ENCODE results near the gene FKBP15.
"Not testable (repeated sequence)": the region's sequence is repeated elsewhere in the genome, so short reads cannot be mapped to it uniquely, and the experiment has no call there.

The FKBP15 gene

DNA sequence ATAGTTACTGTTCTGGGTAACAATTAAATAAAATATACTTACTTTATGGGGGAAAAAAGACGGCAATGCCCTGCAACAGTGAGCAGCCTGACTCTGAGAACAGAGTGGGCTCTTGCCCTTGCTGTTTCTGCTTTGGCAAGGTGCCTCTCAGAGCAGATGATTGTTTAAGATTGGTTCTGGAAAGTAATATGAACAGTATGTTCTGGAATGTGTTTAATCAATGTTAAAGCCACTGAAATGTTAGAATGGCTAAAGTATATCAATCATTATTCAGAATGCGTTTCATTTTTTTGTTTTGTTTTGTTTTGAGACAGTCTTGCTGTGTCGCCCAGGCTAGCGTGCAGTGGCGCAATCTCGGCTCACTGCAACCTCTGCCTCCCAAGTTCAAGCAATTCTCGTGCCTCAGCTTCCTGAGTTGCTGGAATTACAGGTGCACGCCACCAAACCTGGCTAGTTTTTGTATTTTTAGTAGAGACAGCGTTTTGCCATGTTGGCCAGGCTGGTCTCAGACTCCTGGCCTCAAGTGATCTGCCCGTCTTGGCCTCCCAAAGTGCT is 14.7 kb upstream of the FKBP15 start:
- not testable (repeated sequence) for DNase-seq (ENCODE audit: low read depth)

DNA sequence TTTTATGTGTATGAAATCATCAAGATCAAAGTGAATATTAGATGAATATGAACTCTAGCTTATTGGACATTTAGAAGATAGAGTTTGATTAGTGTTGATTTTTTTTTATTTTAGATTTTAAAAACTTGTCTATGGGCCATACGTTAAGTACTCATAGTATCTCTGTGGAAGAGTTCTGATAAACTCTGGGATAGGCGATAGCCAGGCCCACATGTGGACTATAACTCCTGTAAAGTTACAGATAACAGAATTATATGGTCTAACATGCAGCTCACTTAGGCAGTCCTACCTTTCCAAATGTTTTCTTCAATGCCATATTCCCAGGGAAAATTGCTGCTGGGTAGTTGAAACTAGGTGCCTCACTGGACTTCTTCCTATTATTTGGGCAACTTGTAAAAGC is 10.6 kb upstream of the FKBP15 start:
- DNase-seq (ENCODE audit: low read depth) = no peak

DNA sequence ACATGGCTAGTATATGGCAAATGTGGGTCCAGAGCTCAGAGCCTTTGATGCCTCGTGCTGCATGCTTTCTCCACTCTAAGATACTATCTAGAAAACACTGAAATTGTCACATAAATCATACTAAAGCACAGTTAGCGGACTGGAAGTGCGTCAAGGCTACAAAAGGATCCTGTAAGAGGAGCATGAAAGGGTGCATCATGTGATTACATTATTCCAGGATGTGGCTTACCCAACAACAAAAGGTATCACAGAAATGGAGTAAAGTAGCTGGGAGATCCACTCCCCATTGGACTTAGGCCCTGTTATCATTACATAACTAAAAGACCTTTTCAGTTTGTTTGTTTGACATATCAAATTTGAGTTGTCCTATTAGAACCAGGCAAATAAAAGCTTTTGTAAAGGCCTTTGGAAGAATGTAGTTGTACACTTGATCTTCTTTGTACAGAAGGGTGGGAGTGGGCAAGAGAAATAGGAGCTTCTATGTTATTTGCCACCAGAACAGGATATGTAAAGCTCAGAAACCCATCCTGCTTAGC is 7.1 kb upstream of the FKBP15 start:
- DNase-seq (ENCODE audit: low read depth) = no peak

- no peak for DNase-seq (ENCODE audit: low read depth)
These were observed 6.4 kb upstream of the FKBP15 start for GRCh38 chr9:113227436-113227835.

DNA sequence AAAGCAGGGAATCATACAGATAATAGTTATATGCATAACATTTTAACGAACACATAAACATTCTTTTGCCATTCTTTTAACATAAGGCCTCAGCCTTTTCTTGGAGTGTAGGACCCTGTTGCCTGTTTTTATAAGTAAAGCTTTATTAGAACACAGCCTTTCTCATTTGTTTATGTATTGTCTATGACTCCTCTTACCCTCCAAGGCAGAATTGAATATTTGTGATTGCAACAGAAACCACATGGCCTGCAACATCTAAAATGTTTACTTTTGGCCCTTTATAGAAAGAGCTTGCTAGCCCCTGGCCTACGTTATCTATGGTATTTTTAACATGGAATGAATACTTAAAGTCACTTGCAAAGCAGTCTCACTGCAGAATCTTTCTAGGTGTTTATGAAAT is 2.9 kb upstream of the FKBP15 start:
- no peak for DNase-seq (ENCODE audit: low read depth)

GRCh38 chr9:113222482-113222841 is 1.4 kb upstream of the FKBP15 start:
- DNase-seq (ENCODE audit: low read depth) = no peak

DNA sequence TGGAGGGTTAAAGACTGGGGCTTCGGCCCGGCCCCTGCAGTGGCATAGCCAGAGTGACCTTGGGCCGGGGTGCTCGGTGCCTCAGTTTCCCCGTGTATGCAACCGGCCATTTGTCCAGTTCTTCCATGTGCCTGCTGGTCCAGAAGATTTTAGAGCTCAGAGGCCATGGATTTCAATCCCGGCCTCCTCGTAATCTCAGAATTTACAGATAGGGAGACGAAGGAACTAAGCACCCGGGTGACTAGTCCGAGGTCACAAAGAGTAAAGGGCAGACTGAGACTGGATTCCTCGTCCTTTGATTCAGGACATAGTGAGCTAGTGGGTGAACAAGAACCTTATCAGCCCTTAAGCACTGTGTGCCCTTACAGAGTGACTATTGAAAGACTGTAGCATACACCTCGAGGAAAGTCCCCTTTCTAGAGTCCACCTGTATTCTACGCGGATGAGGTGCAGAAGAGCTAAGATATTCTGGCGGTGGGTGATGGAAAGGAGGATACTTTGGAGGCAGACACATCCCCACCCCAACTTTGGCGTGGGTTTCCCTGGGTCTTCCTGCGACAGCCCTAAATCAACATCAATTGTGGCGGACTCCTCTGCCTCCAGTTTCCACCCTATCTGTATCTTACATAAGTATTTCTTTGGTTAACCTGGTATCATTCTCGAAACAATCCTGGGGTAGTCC is 864 bp upstream of the FKBP15 start:
- DNase-seq (ENCODE audit: low read depth) = no peak

DNA sequence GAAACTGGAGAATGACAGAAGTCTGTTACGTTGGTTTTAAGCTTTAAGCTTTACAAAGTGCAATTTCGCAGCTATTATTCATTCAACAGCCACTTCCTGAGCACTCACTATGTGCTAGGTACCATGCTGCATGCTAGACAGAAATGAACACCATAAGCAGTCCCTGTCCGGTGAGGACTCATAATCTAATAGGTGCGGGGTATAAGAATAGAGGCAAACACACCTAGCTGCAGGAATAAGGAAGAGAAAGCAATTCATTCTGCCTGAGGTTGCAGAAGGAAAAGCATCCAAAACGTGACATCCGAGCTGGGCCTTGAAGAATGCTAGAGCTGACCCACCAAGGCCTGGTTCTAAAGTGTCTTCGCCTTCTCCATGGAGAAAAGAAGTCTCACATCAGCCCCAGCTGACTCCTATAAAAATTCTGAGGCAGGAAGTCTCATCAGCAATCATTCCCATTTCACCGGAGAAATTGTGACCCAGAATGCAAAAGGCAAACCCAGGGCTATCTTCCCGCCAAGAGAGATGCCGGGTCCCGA is 542 bp downstream of the FKBP15 start:
- no peak for DNase-seq (ENCODE audit: low read depth)

- no peak for DNase-seq (ENCODE audit: low read depth)
These were observed 1.1 kb downstream of the FKBP15 start for GRCh38 chr9:113219969-113220368.

- no peak for DNase-seq (ENCODE audit: low read depth)
These were observed 1.7 kb downstream of the FKBP15 start for GRCh38 chr9:113219186-113219936.

- no peak for DNase-seq (ENCODE audit: low read depth)
These were observed 4.7 kb downstream of the FKBP15 start for GRCh38 chr9:113216406-113216805.

DNA sequence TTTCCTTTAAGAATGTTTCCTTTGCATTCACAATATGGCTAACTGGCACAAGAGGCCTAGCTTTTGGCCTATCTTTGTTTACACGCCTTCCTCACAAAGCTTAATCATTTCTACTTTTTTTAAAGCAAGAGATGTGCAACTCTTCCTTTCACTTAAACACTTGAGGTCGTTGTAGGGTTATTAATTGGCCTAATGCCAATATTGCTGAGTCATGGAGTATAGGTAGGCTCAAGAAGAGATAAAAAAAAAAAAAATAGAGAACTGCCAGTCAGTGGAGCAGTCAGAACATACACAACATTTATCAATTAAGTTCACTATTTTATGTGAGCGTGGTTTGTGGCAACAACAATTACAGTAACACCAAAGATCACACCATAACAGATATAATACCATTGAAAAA is 5.9 kb downstream of the FKBP15 start:
- no peak for DNase-seq (ENCODE audit: low read depth)

DNA sequence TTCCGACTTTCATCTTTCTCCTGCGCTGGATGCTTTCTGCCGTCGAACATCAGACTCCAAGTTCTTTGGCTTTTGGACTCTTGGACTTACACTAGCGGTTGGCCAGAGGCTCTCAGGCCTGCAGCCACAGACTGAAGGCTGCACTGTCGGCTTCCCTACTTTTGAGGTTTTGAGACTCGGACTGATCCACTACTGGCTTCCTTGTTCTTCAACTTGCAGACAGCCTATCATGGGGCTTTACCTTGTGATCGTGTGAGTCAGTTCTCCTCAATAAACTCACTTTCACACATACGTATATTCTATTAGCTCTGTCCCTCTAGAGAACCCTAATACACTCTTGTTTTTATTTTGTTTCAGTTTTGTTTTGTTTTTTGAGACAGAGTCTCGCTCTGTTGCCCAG is 10.3 kb downstream of the FKBP15 start:
- DNase-seq (ENCODE audit: low read depth) = no peak

DNA sequence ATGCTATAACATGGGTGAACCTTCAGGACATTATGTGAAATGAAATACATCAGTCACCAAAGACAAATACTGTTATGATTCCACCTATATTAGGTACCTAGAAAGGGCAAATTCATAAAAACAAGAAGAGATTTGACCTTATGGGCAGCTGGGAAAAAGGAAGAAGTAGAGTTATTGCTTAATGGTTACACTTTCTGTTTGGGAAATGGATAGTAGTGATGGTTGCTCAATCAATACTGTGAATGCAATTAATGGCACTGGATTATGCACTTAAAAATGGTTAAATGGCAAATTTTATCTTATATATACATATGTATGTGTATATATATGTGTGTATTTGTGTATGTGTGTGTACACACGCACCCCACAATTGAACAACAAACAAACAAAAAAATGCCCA is 15.2 kb downstream of the FKBP15 start:
- no peak for DNase-seq (ENCODE audit: low read depth)

GRCh38 chr9:113205432-113205831 is 15.6 kb downstream of the FKBP15 start:
- DNase-seq (ENCODE audit: low read depth) = no peak

DNA sequence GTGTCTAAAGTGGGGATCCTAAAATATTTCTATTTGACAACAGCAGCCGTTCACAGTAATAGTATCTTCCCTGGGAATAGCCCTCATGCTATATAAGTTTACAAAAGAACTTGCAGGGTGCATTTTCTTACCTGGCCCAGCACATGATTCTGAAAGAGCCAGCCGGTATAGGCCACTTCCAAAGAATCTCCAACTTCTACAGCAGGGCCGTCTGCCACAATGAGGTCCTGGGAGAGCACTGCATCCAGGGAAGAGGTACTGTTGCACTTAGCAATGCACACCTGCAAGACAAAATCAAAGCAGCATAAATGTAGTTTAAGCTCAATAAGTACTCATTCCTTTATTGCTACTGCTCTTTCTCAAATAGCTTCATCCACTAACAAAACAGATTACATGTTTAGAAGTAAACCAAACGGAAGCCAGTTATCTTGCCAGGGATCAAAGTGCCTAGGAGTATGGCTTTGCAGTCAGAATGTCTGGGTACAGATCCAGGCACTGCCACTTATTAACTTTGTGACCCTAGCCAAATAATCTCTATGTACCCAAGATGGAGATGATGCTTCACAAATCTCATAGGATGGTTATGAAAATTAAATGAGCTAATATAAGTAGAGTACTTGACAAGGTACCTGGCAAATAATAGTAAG is 21.3 kb downstream of the FKBP15 start:
- no peak for DNase-seq (ENCODE audit: low read depth)

DNA sequence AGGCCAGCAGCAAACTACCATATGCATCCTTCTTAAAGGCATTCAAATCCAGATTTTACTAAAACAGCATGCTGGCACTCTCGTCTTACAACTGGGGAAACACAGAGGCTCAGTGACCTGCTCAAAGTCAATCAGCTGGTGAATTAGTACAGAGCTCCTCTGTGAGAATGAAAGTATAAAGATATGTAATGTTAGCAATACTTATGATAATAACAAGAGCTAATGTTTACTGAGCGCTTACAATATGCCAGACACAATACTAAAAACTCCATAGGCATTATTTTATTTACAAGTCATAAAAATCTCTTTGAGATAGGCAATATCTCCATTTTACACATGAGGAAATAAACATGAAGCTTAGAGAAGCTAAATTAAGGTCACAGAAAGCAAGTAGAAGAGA is 28.6 kb downstream of the FKBP15 start:
- DNase-seq (ENCODE audit: low read depth) = no peak

GRCh38 chr9:113187929-113188595 is 33.0 kb downstream of the FKBP15 start:
- DNase-seq (ENCODE audit: low read depth) = no peak

GRCh38 chr9:113186137-113186755 is 34.8 kb downstream of the FKBP15 start:
- no peak for DNase-seq (ENCODE audit: low read depth)

- no peak for DNase-seq (ENCODE audit: low read depth)
These were observed 35.8 kb downstream of the FKBP15 start for GRCh38 chr9:113185271-113185670.

- no peak for DNase-seq (ENCODE audit: low read depth)
These were observed 36.5 kb downstream of the FKBP15 start for GRCh38 chr9:113184539-113184938.
